Fibroblast of upper back skin (primary cell): ENCODE results near the gene LRRC8C.

Experiments used
- DNase-seq: peaks from one replicate; pipeline ENCODE4 v3.0.0-alpha.2; 2013

Gene LRRC8C

GRCh38 chr1:89635825-89636815 is 3.2 kb downstream of the LRRC8C start:
- DNase-seq: peak; percentile 67

- no peak for DNase-seq
Observed at GRCh38 chr1:89637496-89637895, 4.6 kb downstream of the LRRC8C start.

DNA sequence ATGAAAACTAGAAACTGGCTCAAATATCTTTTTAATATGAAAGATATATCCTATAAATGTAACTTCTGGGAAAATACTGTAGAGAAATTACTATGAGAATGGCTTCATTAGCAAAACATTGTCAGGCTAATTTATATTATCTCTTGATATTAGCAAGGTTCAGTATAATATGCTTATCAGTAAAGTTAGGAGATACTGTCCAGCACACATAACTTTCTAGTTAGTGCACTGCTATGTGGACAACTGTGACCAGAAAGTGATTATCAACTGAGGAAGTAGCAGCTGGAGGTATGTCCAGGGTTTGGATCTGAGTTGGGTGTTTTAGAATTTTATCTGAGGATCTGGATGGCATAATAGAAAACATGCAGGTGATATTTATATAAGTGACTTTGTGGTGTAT is 7.5 kb downstream of the LRRC8C start:
- DNase-seq: no peak

DNA sequence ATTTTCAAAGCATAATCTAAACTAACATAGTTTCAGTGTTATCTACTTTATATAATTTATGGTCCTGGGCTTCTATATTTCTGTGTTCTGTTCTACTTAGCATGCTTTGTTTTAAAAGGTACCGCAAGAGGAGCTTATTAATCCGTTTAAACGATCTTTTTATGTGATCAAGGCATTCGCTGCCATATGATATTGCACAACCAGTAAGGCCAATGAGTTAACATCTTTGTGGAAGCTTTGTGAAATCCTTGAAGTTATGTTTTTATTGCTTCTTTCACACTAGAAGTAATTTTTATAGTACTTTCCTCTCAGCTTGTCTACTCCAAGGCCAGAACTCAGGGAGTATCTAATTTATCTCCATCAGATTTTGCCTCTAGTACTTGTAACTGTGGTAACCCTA is 8.9 kb downstream of the LRRC8C start:
- no peak for DNase-seq

DNA sequence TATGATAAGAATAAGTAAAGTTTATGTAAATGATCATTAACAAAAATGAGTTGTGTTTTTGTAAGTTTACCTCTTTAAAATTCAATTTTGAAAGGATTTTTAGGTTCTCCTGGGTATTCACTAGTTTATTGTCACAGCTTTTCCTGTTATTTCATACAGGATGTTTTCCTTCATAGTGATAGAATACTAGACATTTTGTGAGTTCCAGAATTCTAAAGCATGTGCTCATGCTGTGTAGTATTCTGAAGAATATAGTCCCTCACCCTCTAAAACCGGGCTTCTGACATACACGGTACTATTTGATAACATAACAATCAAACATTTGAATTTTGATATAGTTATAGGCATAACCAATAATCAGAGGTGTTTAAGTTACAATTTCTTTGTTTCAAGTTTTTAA is 10.7 kb downstream of the LRRC8C start:
- DNase-seq: no peak

DNA sequence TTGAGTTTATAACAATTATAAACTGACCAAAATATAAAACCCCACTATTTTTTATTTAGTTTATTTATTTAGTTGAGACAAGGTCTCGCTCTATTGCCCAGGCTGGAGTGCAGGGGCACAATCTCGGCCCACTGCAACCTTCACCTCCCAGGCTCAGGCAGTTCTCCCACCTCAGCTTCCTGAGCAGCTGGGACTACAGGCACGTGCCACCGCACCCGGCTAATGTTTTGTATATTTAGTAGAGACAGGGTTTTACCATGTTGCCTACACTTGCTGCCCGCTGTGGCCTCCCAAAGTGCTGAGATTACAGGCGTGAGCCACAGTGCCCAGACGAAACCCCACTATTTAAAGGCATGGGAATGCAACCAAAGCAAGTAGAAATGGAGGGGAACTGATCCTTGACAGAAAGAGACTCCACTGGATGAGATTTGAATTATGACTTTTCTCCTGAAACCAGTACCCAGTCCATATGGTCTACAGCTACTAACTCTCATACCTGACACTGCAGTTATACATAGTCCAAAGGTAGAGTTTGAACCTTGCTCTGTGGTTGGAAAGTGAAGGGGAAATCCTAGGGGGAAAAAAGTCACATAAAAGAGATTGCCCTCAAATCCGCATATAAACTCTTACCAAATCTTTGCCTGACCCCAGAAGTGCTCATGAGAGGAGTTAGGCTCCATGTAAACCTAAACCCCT is 11.3 kb downstream of the LRRC8C start:
- no peak for DNase-seq

DNA sequence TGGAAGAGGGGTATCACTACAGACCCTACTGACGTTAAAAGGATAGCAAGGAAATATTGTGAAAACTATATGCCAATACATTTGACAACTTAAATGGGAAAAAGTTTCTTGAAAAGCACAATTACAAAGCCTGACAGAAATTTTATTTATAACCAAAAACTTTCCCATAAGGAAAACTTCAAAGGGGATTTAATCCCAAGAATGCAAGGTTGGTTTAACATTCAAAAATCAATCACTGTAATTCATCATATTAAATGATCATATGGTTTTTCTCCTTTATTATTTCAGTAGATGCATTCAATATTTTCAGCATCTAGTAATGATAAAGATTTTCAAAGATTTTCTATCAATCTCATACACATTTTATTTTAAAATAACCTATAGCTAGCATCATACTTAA is 13.3 kb downstream of the LRRC8C start:
- no peak for DNase-seq

- no peak for DNase-seq
Observed at GRCh38 chr1:89649783-89650182, 16.9 kb downstream of the LRRC8C start.

GRCh38 chr1:89652373-89652772 is 19.5 kb downstream of the LRRC8C start:
- no peak for DNase-seq

DNA sequence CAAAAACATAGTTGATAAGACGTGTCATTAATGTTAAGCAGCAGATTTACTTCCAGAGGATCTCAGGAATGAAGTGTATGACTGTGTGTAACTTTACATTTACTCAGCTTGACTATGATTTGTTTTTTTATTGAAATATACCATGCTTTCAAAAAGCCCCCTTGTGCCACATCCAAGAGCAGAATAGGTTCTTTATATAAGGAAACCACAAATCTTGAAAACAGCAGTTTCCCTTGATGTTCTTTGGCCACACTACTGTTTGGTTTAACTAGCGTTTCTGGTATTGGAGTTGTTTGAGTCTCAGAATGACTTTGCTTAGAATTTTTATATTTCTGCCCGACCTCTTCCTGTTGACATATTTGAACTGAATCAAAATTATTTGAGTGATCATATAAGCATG is 25.0 kb downstream of the LRRC8C start:
- DNase-seq: no peak

GRCh38 chr1:89659322-89660081 is 26.6 kb downstream of the LRRC8C start:
- DNase-seq: no peak

DNA sequence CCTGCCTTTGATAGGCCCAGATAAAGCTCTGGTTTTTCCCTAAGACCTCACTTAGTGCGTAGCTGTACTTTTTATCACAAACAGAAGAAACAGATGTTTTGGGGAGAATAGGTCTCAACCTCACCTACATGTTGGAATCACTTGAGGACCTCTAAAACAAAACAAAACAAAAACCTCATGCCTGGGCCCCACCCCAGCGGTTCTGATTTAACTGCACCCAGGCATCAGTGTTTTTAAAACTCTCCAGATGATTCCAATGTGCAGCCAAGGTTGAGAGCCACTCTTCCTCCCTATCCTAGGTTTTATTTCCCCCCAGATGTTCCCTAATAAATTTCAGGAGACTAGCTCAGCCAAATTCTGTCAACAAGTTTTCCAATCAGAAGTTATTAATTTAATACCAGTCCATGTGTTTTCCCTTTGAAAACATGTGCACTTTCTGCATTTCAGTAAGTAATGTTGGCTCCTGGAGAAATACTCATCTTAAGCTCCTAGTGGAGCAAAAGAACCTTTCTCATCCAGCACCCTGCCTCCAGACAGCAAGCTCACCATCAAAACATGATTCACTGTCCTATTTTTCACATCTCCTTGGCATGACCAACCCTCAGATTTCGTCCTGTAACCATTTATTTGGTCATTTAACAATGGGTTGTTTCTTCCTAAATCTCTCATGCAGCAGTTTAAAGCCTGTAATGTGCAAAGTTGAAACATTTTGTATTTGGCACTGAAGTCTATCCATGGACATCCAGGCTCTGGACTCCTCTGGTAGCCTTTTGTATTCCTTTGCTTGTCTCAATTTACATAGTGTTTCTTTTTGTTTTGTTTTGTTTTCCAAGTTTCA is 27.5 kb downstream of the LRRC8C start:
- DNase-seq: peak; percentile 32

DNA sequence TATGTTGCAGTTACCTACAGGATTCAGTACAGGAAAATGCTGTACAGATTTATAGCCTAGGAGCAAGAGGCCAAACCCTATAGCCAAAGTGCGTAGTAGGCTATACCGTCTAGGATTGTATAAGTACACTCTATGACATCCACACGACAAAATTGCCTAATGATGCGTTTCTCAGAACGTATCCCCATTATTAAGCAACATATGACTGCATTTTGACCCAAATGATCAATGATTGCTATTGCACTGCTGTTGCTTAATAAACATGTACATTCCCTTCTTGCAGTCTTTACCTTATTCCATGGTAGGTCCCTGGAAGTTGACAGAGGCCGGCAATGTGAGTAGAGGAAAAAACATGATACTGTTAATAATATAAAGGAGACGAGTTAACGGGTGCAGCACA is 33.0 kb downstream of the LRRC8C start:
- DNase-seq: no peak

DNA sequence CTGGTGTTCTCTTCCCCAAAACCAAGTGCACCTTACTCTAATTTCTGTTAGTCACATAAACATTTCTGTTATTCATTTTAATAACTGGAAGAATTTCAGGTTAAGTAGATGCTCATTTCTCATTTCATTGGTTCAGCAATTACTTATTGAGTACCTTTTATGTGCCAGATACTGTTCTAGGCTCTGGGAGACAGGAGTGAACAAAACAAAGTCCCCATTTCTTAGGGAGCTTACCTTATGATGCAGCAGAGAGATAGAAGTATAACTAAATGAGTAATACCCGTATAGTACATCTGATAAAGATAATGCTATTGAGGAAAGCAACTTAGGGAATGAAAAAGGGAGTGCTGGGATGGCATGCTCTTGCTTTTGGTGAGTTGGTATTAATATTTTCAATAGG is 33.7 kb downstream of the LRRC8C start:
- no peak for DNase-seq

GRCh38 chr1:89667691-89668090 is 34.8 kb downstream of the LRRC8C start:
- DNase-seq: no peak

DNA sequence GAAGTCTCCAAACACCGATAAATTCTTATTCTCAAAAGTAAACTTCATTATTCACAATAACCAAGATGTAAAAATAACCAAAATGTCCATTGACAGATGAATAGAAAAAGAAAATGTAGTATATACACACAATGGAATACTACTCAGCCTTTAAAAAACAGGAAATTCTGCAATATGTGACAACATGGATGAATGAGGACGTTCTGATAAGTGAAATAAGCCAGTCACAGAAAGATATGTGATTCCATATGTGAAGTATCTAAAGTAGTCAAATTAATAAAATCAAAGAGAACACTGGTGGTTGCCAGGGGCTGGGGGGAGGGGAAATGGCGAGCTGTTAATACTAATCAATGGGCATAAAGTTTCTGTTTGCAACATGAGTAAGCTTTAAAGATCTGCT is 36.0 kb downstream of the LRRC8C start:
- DNase-seq: no peak

DNA sequence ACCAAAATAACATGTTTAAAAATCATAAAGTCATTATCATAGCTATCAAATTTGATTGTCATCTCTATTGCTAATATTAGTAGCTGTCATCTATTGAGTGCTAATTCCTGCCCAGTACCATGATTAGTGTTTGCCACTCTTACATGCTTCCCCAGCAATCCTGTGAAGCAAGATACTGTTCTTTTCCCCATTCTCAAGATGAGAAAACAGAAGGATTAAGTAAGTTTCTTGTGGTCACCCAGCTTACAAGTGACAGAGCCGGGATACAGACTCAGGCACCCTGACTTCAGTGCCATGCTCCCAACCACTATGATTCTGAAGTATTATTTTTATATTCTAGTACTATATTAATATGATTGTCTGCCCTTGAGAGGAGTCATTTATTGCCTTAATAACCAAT is 36.5 kb downstream of the LRRC8C start:
- no peak for DNase-seq

DNA sequence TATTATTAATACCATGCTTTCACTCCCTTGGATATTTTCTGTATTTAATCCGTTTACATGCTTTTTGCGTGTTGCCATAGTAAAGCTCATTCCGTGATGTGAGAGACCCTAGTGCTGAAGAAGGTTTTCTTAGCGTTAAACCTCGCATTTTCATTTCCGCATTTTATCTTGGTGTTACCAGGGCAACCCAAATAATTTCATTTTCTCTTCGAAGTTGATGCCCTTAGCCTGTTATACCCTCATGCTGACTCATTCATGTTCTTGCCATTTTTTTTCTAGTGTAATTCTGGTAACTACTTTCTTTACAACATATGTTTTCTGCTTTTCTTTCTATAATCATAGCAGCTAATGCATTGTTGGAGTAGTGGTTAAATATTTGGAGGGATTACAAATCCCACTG is 37.2 kb downstream of the LRRC8C start:
- DNase-seq: no peak

DNA sequence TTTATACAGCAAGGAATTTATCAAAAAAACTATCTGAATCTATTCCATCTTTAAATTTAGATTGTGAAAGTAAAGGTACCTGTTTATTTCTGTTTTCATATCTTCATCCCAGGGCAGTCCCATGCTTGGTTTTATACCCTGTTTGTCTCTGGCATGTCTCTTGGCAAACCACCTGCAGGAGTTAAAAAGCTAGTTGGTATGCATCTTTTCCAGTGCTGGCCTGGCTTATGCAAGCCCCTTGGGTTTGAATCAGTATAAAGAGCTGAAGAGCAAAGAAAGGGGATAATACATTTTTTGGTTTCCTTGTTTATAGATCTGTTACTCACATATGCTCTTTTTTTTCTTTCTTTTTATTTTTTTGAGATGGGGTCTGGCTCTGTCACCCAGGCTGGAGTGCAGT is 37.8 kb downstream of the LRRC8C start:
- no peak for DNase-seq

GRCh38 chr1:89671775-89672488 is 39.0 kb downstream of the LRRC8C start:
- peak; percentile 58 for DNase-seq

GRCh38 chr1:89672489-89673183 is 39.7 kb downstream of the LRRC8C start:
- DNase-seq: no peak
